ENCODE results near the gene C10orf120.

GRCh38 chr10:122701652-122702051 is 2.0 kb upstream of the C10orf120 start:
- TF ChIP-seq, protein P1, sequence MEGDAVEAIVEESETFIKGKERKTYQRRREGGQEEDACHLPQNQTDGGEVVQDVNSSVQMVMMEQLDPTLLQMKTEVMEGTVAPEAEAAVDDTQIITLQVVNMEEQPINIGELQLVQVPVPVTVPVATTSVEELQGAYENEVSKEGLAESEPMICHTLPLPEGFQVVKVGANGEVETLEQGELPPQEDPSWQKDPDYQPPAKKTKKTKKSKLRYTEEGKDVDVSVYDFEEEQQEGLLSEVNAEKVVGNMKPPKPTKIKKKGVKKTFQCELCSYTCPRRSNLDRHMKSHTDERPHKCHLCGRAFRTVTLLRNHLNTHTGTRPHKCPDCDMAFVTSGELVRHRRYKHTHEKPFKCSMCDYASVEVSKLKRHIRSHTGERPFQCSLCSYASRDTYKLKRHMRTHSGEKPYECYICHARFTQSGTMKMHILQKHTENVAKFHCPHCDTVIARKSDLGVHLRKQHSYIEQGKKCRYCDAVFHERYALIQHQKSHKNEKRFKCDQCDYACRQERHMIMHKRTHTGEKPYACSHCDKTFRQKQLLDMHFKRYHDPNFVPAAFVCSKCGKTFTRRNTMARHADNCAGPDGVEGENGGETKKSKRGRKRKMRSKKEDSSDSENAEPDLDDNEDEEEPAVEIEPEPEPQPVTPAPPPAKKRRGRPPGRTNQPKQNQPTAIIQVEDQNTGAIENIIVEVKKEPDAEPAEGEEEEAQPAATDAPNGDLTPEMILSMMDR (conservative IDR thresholded peaks at IDR 0.05; ENCODE audit: low read length): no peak
- no peak for TF ChIP-seq EZH2phosphoT487 (IDR thresholded peaks at IDR 0.05; ENCODE audit: borderline replicate concordance)
